ENCODE measurements around the gene NOC2L.
A peak's percentile ranks its signal among the peaks of the same experiment; 100 is the strongest.

The NOC2L gene

GRCh38 chr1:932776-933602 is 26.1 kb downstream of the NOC2L start:
- FAIRE-seq = no peak
- no peak for DNase-seq (ENCODE audit: insufficient read length, low spot score)

GRCh38 chr1:932173-932510 is 26.9 kb downstream of the NOC2L start:
- FAIRE-seq = no peak
- no peak for DNase-seq (ENCODE audit: insufficient read length, low spot score)

- DNase-seq (ENCODE audit: insufficient read length, low spot score) (no peak), FAIRE-seq (no peak)
These were observed 27.5 kb downstream of the NOC2L start for GRCh38 chr1:931380-932172.

GRCh38 chr1:930633-931138 is 28.4 kb downstream of the NOC2L start:
- DNase-seq (ENCODE audit: insufficient read length, low spot score) (no peak), FAIRE-seq (no peak)

GRCh38 chr1:929712-930632 is 29.1 kb downstream of the NOC2L start:
- FAIRE-seq (no peak), DNase-seq (ENCODE audit: insufficient read length, low spot score) (no peak)

GRCh38 chr1:928825-929661 is 30.0 kb downstream of the NOC2L start:
- no peak for FAIRE-seq

GRCh38 chr1:927748-928147 is 31.3 kb downstream of the NOC2L start:
- FAIRE-seq (no peak), DNase-seq (ENCODE audit: insufficient read length, low spot score) (no peak)

More at GRCh38 chr1:928825-929661, 30.0 kb downstream of the NOC2L start:
- DNase-seq (ENCODE audit: insufficient read length, low spot score) = no peak

GRCh38 chr1:927234-927633 is 31.8 kb downstream of the NOC2L start:
- DNase-seq (ENCODE audit: insufficient read length, low spot score) (no peak), FAIRE-seq (no peak)

GRCh38 chr1:925561-926421 is 33.3 kb downstream of the NOC2L start:
- FAIRE-seq (no peak), DNase-seq (ENCODE audit: insufficient read length, low spot score) (peak; percentile 38)

GRCh38 chr1:924656-925560 is 34.1 kb downstream of the NOC2L start:
- FAIRE-seq = peak; percentile 31
- no peak for DNase-seq (ENCODE audit: insufficient read length, low spot score)

- FAIRE-seq (no peak), DNase-seq (ENCODE audit: insufficient read length, low spot score) (no peak)
These were observed 34.9 kb downstream of the NOC2L start for GRCh38 chr1:923991-924655.

GRCh38 chr1:923131-923990 is 35.7 kb downstream of the NOC2L start, which contains the start of gene SAMD11:
Gene SAMD11 (plus strand): TSS chr1:923923. CDS start chr1:924432, 509 bp downstream.
- DNase-seq (ENCODE audit: insufficient read length, low spot score) = peak; percentile 51
- no peak for FAIRE-seq

GRCh38 chr1:921011-921837 is 37.8 kb downstream of the NOC2L start:
- DNase-seq (ENCODE audit: insufficient read length, low spot score) = peak; percentile 77

GRCh38 chr1:920521-920920 is 38.5 kb downstream of the NOC2L start:
- no peak for FAIRE-seq
- DNase-seq (ENCODE audit: insufficient read length, low spot score) = no peak

More at GRCh38 chr1:921011-921837, 37.8 kb downstream of the NOC2L start:
- FAIRE-seq = peak; percentile 28

GRCh38 chr1:920010-920409 is 39.0 kb downstream of the NOC2L start:
- no peak for FAIRE-seq

More at GRCh38 chr1:920010-920409, 39.0 kb downstream of the NOC2L start:
- DNase-seq (ENCODE audit: insufficient read length, low spot score) = no peak

Measured in HTR-8/SVneo (cell line).